ENCODE data around the gene FNDC3B. TPM values are rescaled to one million over a fixed set of nuclear protein-coding genes. Genes with fewer than 3 reads are reported as not detected.

Gene FNDC3B
- total RNA-seq, 4 donors from 2014 or later, result 23.9 to 61.9 (median 37.0) TPM

DNA sequence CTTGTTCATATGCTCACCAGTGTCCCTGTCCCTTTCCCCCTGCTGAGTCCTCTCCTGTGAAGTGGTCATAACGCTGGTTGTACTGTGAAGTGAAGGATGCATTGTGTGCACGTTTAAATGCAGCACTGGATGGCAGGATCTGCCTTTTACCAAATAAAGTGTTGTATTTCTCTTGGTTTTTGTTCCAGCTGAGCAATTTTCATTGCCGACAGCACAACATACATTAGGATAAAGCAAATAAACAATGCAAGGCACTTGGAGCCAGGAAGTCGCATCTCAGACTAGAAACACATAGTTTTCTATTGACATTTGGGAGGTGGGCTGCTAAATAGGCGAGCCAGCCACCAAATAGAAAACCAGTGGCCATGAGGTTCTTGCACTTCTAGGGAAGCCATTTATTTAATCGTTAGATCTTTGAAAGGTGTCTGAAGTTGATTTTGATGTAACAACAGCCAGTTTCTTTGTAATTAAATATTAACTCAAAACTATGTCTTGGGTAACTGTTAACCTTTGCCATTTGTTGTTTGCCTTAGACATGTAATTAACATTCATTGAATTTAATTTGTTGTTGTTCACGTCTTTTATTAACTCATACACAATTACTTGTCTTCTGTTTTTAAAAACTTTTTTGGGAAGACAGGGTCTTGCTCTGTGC lies 185.3 kb downstream of the FNDC3B start:
- Histone ChIP-seq H3K36me3 (no peaks in the 10 kb centered on the region), H3K4me1 (peaks cover 11% of the 10 kb centered on the region), H3K27me3 (no peaks in the 10 kb centered on the region), H3K27ac (no peak overlapping the region), H3K9me3 (no peaks in the 10 kb centered on the region), H3K4me3 (no peak overlapping the region)
- no peak for DNase-seq (ENCODE audit: low spot score in 2 of 2)
- 94% methylated on average over 7 of the region's 7 CpGs for WGBS
- no peak for TF ChIP-seq POLR2AphosphoS5 (IDR thresholded peaks at IDR 0.05)
- TF ChIP-seq EP300 (IDR thresholded peaks at IDR 0.05), result no peak
- TF ChIP-seq POLR2A (IDR thresholded peaks at IDR 0.05), result no peak
- TF ChIP-seq CTCF (IDR thresholded peaks at IDR 0.05), result no peak

- peaks cover 11% of the 10 kb centered on the region for H3K4me1 ChIP-seq
- no peak for DNase-seq (ENCODE audit: low spot score in 2 of 2)
- no peaks in the 10 kb centered on the region for H3K27me3 ChIP-seq
- no peak overlapping the region for H3K4me3 ChIP-seq
- no peak for TF ChIP-seq POLR2AphosphoS5 (IDR thresholded peaks at IDR 0.05)
- no peak for TF ChIP-seq EP300 (IDR thresholded peaks at IDR 0.05)
- WGBS, result 83% methylated on average over 5 of the region's 5 CpGs
- H3K9me3 ChIP-seq, result no peaks in the 10 kb centered on the region
- H3K36me3 ChIP-seq, result no peaks in the 10 kb centered on the region
- H3K27ac ChIP-seq, result no peak overlapping the region
Observed at GRCh38 chr3:172225215-172225707, 185.9 kb downstream of the FNDC3B start.

DNA sequence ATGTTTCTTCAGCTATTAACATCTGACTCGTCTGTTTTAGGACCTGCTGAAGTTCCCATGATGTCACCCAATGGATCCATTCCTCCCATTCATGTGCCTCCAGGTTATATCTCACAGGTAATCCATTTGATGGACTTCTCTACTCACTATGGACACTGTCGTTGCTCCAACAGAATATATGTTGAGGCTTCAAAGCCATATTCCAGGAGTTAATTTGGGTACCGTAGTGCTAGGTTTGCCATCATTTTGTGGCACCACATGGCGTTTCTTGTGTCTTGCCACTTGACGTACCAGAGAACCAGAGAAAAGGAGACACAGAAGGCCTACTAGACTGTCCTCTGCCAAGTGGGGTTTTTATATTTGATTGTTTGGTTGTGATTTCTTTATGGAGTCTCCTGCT lies 187.5 kb downstream of the FNDC3B start:
- no peaks in the 10 kb centered on the region for H3K27me3 ChIP-seq
- H3K4me3 ChIP-seq, result no peak overlapping the region
- WGBS, result 94% methylated on average over 5 of the region's 5 CpGs
- H3K27ac ChIP-seq, result no peak overlapping the region
- peaks cover 7% of the 10 kb centered on the region for H3K4me1 ChIP-seq
- no peak for DNase-seq (ENCODE audit: low spot score in 2 of 2)
- H3K9me3 ChIP-seq, result no peaks in the 10 kb centered on the region
- H3K36me3 ChIP-seq, result no peaks in the 10 kb centered on the region
- no peak for TF ChIP-seq CTCF (IDR thresholded peaks at IDR 0.05)
- no peak for TF ChIP-seq POLR2A (IDR thresholded peaks at IDR 0.05)
- no peak for TF ChIP-seq EP300 (IDR thresholded peaks at IDR 0.05)
- TF ChIP-seq POLR2AphosphoS5 (IDR thresholded peaks at IDR 0.05), result no peak

DNA sequence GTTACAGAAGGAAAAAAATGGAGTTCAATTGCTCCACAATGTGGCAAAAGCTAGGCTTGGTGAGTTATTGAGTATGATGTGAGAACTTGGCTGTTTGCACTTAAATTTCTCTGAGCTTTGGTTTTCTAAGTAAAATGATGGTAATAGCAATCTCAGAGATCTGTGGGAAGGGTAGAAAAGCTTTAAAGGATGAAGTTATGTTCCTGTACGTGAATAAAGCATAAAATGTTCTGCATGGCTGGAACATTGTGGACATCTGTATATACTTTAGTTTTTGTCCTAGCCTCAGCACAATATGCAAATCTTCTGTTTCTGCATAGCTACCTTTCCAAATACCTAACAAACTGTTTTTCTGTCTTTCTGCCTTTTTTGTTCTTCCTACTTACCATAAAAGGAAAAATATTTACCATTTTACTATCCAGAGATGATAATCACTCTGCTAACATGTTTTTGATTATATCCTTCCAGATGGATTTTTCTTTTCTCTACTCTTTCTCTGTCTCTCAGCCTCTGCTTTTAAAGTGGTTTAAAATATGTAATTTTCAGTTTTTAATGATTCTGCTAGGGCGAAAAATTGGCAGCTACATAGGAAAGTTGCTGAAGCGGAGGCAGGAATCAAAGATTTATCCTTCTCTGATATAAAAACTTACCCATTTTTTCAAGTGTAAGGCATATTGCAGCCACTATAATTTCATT lies 188.1 kb downstream of the FNDC3B start:
- WGBS, result 71% methylated on average over 3 of the region's 3 CpGs
- H3K9me3 ChIP-seq, result no peaks in the 10 kb centered on the region
- no peaks in the 10 kb centered on the region for H3K27me3 ChIP-seq
- TF ChIP-seq POLR2A (IDR thresholded peaks at IDR 0.05), result no peak
- no peak for TF ChIP-seq POLR2AphosphoS5 (IDR thresholded peaks at IDR 0.05)
- no peak for TF ChIP-seq CTCF (IDR thresholded peaks at IDR 0.05)
- TF ChIP-seq EP300 (IDR thresholded peaks at IDR 0.05), result no peak
- H3K4me3 ChIP-seq, result no peak overlapping the region
- no peaks in the 10 kb centered on the region for H3K36me3 ChIP-seq
- H3K4me1 ChIP-seq, result peaks cover 5% of the 10 kb centered on the region
- DNase-seq (ENCODE audit: low spot score in 2 of 2), result no peak
- no peak overlapping the region for H3K27ac ChIP-seq

GRCh38 chr3:172228036-172228415 lies 188.6 kb downstream of the FNDC3B start:
- Histone ChIP-seq H3K27me3 (no peaks in the 10 kb centered on the region), H3K36me3 (no peaks in the 10 kb centered on the region), H3K27ac (no peak overlapping the region), H3K9me3 (no peaks in the 10 kb centered on the region), H3K4me1 (peaks cover 2% of the 10 kb centered on the region), H3K4me3 (no peak overlapping the region)
- no peak for TF ChIP-seq POLR2A (IDR thresholded peaks at IDR 0.05)
- TF ChIP-seq POLR2AphosphoS5 (IDR thresholded peaks at IDR 0.05), result no peak
- no peak for TF ChIP-seq EP300 (IDR thresholded peaks at IDR 0.05)
- no peak for TF ChIP-seq CTCF (IDR thresholded peaks at IDR 0.05)
- WGBS, result 42% methylated on average over 2 of the region's 2 CpGs
- no peak for DNase-seq (ENCODE audit: low spot score in 2 of 2)

Measured in suprapubic skin (tissue), 4 donors.